Adrenal gland (tissue), 12 donors: ENCODE data around the gene TAS1R1. TPM values are rescaled to one million over a fixed set of nuclear protein-coding genes. Genes with fewer than 3 reads are reported as not detected.
A peak's percentile ranks its signal among the peaks of the same experiment; 100 is the strongest.

ENCODE experiments used
- DNase-seq, 7 donors: peaks; one replicate each; pipeline ENCODE4 v3.0.0-alpha.2; 2019 to 2020
- H3K27ac ChIP-seq, 5 donors: fragments of 200-600 bp; sonication (generic) in 4 of 5; 1 replicate in 3 of 5; 2 replicates in 2 of 5; pipeline versions ENCODE4 v1.5.1 to v1.8.0; 2016 to 2020; ENCODE audit warnings: mild to moderate bottlenecking in 1 of 5
- H3K27me3 ChIP-seq: fragments of 200-600 bp; 2 replicates; pipeline ENCODE4 v1.8.0; 2021
- H3K36me3 ChIP-seq, 2 donors: fragments of 200-600 bp; replicated peaks in 1 of 2; 1 replicate in 1 of 2; 2 replicates in 1 of 2; pipeline versions ENCODE4 v1.5.1 to v1.8.0; 2018 to 2022
- H3K4me1 ChIP-seq, 2 donors: fragments of 200-600 bp; replicated peaks in 1 of 2; 1 replicate in 1 of 2; 2 replicates in 1 of 2; pipeline versions ENCODE4 v1.5.1 to v1.8.0; 2018 to 2021
- H3K4me3 ChIP-seq, 4 donors: fragments of 200-600 bp; sonication (generic) in 3 of 4; one replicate each; pipeline ENCODE4 v1.5.1; 2016 to 2018
- H3K9me3 ChIP-seq, 3 donors: fragments of 200-600 bp; sonication (generic) in 1 of 3; replicated peaks in 1 of 3; 1 replicate in 2 of 3; 2 replicates in 1 of 3; pipeline versions ENCODE4 v1.5.1 to v1.8.0; 2016 to 2021
- CTCF ChIP-seq, 6 experiments: fragments of 450-650 bp in 4 of 6; fragments of 200-600 bp in 2 of 6; sonication (generic) in 1 of 6; IDR thresholded peaks; 1 replicate in 5 of 6; 2 replicates in 1 of 6; pipeline versions ENCODE4 v1.5.1 to v1.8.0; 2016 to 2021; ENCODE audit warnings: antibody characterized with exemption in 6 of 6, mild to moderate bottlenecking in 2 of 6, moderate library complexity in 1 of 6
- POLR2A ChIP-seq, 2 donors: fragments of 450-650 bp; IDR thresholded peaks; one replicate each; pipeline ENCODE4 v1.6.1; 2017; ENCODE audit warnings: antibody characterized with exemption in 2 of 2, mild to moderate bottlenecking in 2 of 2, moderate library complexity in 1 of 2
- WGBS, 4 donors: extraction: QIAGEN DNeasy Blood & Tissue Kit in 2 of 4; methylation state at CpG; one replicate each; pipeline versions ENCODE4 v1.1.5 to v1.1.7; 2013 to 2017; 5-methylcytosine and 5-hydroxymethylcytosine counted together
- intact Hi-C, 2 donors: fragments of 100-400 bp; cut with DNase I; formaldehyde crosslinking; loops; one replicate each; pipeline versions ENCODE4 v1.14.1 to v1.15.0; 2022 to 2023
- polyA plus RNA-seq, 3 donors: library from polyadenylated mRNA; stranded (reverse); fragments of 200-250 nt in 2 of 3; fragments of 350-450 nt in 1 of 3; fragmentation: Illumina TruSeq in 1 of 3; extraction: RNeasy Lipid Tissue Mini Kit (QIAGEN cat#74804) in 1 of 3; gene quantifications; one replicate each; pipeline ENCODE4 v1.2.3, GENCODE V29; 2013 to 2014
- total RNA-seq, 9 donors: library from RNA; depleted of rRNA in 4 of 9; stranded (reverse); fragments of >200 nt in 4 of 9; fragments of 120-200 nt in 1 of 9; fragmentation: NEBNext Ultra II Directional in 1 of 9; extraction: Animal tissue kit (Norgen Biotek cat#: 25700) in 1 of 9; gene quantifications; one replicate each; pipeline versions ENCODE4 v1.1.0 to v1.2.4, GENCODE V29; 2013 to 2023
- donor health status: healthy with polysubstance abuse.
- donor health status: Bipolar disorder and iron deficiency.
- donor health status: DM: yes; HTN: yes; CAD: no.
- donor health status: DM: no; HTN: no; CAD: no.
- donor health status: DM: no; HTN: no; CAD: no.
- donor health status: DM: yes; HTN: yes; CAD: no.

Gene TAS1R1
- total and polyA plus RNA-seq, 12 donors: 0.11 to 0.83 (median 0.40) TPM; not detected in 5

GRCh38 chr1:6536291-6536690 lies 18.8 kb upstream of the TAS1R1 start:
- no peak overlapping the region for H3K4me3 ChIP-seq
- H3K27me3 ChIP-seq: no peaks in the 10 kb centered on the region
- WGBS, 4 donors: 77 to 95% (median 87%) methylated on average over 4 to 5 of the region's 5 CpGs
- intact Hi-C loops: no loop called here
- no peak for DNase-seq
- no peaks in the 10 kb centered on the region for H3K9me3 ChIP-seq
- no peak for TF ChIP-seq CTCF (IDR thresholded peaks at IDR 0.05)
- TF ChIP-seq POLR2A (IDR thresholded peaks at IDR 0.05): no peak
- peaks cover 0 to 30% of the 10 kb centered on the region in 2 donors for H3K36me3 ChIP-seq
- H3K4me1 ChIP-seq: peaks cover 9 to 21% of the 10 kb centered on the region in 2 donors
- no peak overlapping the region for H3K27ac ChIP-seq

GRCh38 chr1:6538956-6539355 lies 16.2 kb upstream of the TAS1R1 start:
- Histone ChIP-seq H3K9me3 (no peaks in the 10 kb centered on the region), H3K36me3 (peaks cover 0 to 23% of the 10 kb centered on the region in 2 donors), H3K27ac (no peak overlapping the region), H3K4me1 (peaks cover 5 to 21% of the 10 kb centered on the region in 2 donors), H3K4me3 (no peak overlapping the region), H3K27me3 (no peaks in the 10 kb centered on the region)
- TF ChIP-seq POLR2A (IDR thresholded peaks at IDR 0.05) (no peak), CTCF (IDR thresholded peaks at IDR 0.05) (no peak)
- WGBS, 4 donors: 48 to 51% (median 49%) methylated on average over 3 of the region's 3 CpGs
- intact Hi-C loops: no loop called here
- no peak for DNase-seq

GRCh38 chr1:6544831-6545230 lies 10.3 kb upstream of the TAS1R1 start:
- Histone ChIP-seq H3K4me3 (no peak overlapping the region), H3K27ac (peak overlapping the region in 4 of 5 donors; percentile 20 to 84 (median 62)), H3K9me3 (no peaks in the 10 kb centered on the region), H3K4me1 (peaks cover 4 to 22% of the 10 kb centered on the region in 2 donors), H3K27me3 (no peaks in the 10 kb centered on the region), H3K36me3 (peaks cover 0 to 51% of the 10 kb centered on the region in 2 donors)
- peak in 3 of 7 donors; percentile 33 to 54 (median 34) for DNase-seq
- intact Hi-C loops: no loop called here
- 30 to 75% (median 37%) methylated on average over 3 of the region's 3 CpGs for WGBS, 4 donors
- TF ChIP-seq POLR2A (IDR thresholded peaks at IDR 0.05) (no peak), CTCF (IDR thresholded peaks at IDR 0.05) (no peak)

GRCh38 chr1:6545276-6546112 lies 9.6 kb upstream of the TAS1R1 start:
- peak overlapping the region; percentile 20 to 84 (median 40) for H3K27ac ChIP-seq
- no peak for TF ChIP-seq POLR2A (IDR thresholded peaks at IDR 0.05)
- TF ChIP-seq CTCF (IDR thresholded peaks at IDR 0.05): no peak
- H3K4me3 ChIP-seq: no peak overlapping the region
- intact Hi-C loops: no loop called here
- H3K9me3 ChIP-seq: no peaks in the 10 kb centered on the region
- H3K4me1 ChIP-seq: peaks cover 4 to 22% of the 10 kb centered on the region in 2 donors
- peaks cover 0 to 57% of the 10 kb centered on the region in 2 donors for H3K36me3 ChIP-seq
- DNase-seq: peak in 4 of 7 donors; percentile 29 to 50 (median 36)
- no peaks in the 10 kb centered on the region for H3K27me3 ChIP-seq
- 37 to 50% (median 47%) methylated on average over 10 of the region's 10 CpGs for WGBS, 4 donors
